PFSK-1 (cell line): ENCODE data around the gene IRF2BP2.

ENCODE experiments used
- FOXP2 ChIP-seq: optimal IDR thresholded peaks from 2 replicates; pipeline ENCODE3; 2011; ENCODE audit warnings: borderline replicate concordance, control low read depth, inconsistent platforms; ENCODE audit not compliant: insufficient read depth; ENCODE audit errors: extremely low read length, extremely low read depth
- POLR2AphosphoS5 ChIP-seq: IDR thresholded peaks from 2 replicates; pipeline ENCODE4 v1.6.1; 2012; ENCODE audit warnings: low read depth, mild to moderate bottlenecking, control low read depth, low read length, moderate library complexity
- TF ChIP-seq, protein P1 (sequence below), 2 experiments: IDR thresholded peaks; 2 replicates each; pipeline versions ENCODE4 v1.6.1 to v1.8.0; 2011 to 2012; ENCODE audit warnings: low read depth in 2 of 2, low read length in 2 of 2, control low read depth in 1 of 2, inconsistent platforms in 1 of 2, mild to moderate bottlenecking in 1 of 2, moderate library complexity in 1 of 2; ENCODE audit not compliant: insufficient read depth in 1 of 2

DNA sequence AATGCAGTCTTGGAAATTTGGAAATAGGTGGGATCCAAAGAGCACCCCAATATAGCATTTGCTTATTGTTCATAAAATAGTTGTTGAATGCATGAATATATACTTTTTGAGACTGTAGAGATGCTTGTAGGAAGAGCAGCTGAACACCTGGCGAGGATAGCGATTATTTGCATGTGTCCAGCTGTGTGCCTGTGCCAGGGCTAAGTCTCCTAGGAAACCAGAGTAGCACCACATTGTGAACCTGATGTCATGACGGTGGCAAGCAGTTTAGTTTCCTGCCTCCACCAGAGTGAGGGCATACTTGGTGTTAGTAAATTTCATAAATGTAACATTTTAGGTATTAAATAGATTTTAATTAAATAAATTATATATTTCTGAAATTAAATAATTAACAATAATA lies 37.3 kb upstream of the IRF2BP2 start:
- TF ChIP-seq, protein P1, sequence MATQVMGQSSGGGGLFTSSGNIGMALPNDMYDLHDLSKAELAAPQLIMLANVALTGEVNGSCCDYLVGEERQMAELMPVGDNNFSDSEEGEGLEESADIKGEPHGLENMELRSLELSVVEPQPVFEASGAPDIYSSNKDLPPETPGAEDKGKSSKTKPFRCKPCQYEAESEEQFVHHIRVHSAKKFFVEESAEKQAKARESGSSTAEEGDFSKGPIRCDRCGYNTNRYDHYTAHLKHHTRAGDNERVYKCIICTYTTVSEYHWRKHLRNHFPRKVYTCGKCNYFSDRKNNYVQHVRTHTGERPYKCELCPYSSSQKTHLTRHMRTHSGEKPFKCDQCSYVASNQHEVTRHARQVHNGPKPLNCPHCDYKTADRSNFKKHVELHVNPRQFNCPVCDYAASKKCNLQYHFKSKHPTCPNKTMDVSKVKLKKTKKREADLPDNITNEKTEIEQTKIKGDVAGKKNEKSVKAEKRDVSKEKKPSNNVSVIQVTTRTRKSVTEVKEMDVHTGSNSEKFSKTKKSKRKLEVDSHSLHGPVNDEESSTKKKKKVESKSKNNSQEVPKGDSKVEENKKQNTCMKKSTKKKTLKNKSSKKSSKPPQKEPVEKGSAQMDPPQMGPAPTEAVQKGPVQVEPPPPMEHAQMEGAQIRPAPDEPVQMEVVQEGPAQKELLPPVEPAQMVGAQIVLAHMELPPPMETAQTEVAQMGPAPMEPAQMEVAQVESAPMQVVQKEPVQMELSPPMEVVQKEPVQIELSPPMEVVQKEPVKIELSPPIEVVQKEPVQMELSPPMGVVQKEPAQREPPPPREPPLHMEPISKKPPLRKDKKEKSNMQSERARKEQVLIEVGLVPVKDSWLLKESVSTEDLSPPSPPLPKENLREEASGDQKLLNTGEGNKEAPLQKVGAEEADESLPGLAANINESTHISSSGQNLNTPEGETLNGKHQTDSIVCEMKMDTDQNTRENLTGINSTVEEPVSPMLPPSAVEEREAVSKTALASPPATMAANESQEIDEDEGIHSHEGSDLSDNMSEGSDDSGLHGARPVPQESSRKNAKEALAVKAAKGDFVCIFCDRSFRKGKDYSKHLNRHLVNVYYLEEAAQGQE (IDR thresholded peaks at IDR 0.05; ENCODE audit: insufficient read depth in 1 of 2, low read depth in 2 of 2, low read length in 2 of 2) = no peak
- TF ChIP-seq POLR2AphosphoS5 (no peak), FOXP2 (no peak)
